ENCODE measurements around the gene TIMM10.
A peak's percentile ranks its signal among the peaks of the same experiment; 100 is the strongest.

The TIMM10 gene

GRCh38 chr11:57484141-57484710 lies 46.3 kb downstream of the TIMM10 start:
- H4K91ac ChIP-seq (ENCODE audit: low read length): no peak overlapping the region
- H3K79me1 ChIP-seq (replicated peaks; ENCODE audit: low read length, poor library complexity, severe bottlenecking): no peaks in the 10 kb centered on the region
- peaks cover 11% of the 10 kb centered on the region for H3K4me1 ChIP-seq (ENCODE audit: control insufficient read depth, insufficient read depth, low read depth, low read length)
- no peak overlapping the region for H3K27ac ChIP-seq (ENCODE audit: low read length, poor library complexity, severe bottlenecking)
- no peak overlapping the region for H3K23ac ChIP-seq (ENCODE audit: low read length in 2 of 2)
- H3K14ac ChIP-seq (ENCODE audit: low read length in 2 of 2): no peak overlapping the region
- no peak overlapping the region for H2BK15ac ChIP-seq (ENCODE audit: low read depth, poor library complexity, severe bottlenecking)
- H2BK120ac ChIP-seq (ENCODE audit: low read depth, low read length): no peak overlapping the region
- no peak overlapping the region for H3K9ac ChIP-seq (ENCODE audit: low read length)
- peaks cover 6 to 35% of the 10 kb centered on the region in 2 experiments for H3K36me3 ChIP-seq (ENCODE audit: control insufficient read depth in 1 of 2, insufficient read depth in 2 of 2, low read depth in 1 of 2, low read length in 2 of 2)
- no peak overlapping the region for H2AK5ac ChIP-seq (ENCODE audit: low read length, severe bottlenecking)
- no peak overlapping the region for H3K4ac ChIP-seq (ENCODE audit: low read depth in 1 of 2, low read length in 2 of 2)
- peaks cover 17 to 55% of the 10 kb centered on the region in 2 experiments for H3K27me3 ChIP-seq (ENCODE audit: control insufficient read depth in 1 of 2, insufficient read depth in 1 of 2, low read length in 2 of 2)
- no peak overlapping the region for H3K18ac ChIP-seq (ENCODE audit: low read depth in 1 of 2, low read length in 2 of 2)
- H3K9me3 ChIP-seq (ENCODE audit: control insufficient read depth, low read length): peaks cover 3% of the 10 kb centered on the region
- no peak overlapping the region for H2AFZ ChIP-seq (ENCODE audit: low read depth, low read length)
- WGBS: 93% methylated on average over 7 of the region's 7 CpGs
- H3K4me3 ChIP-seq (ENCODE audit: insufficient read depth in 1 of 2, low read depth in 1 of 2, low read length in 2 of 2): no peak overlapping the region
- H2BK12ac ChIP-seq (ENCODE audit: low read length in 2 of 2): no peak overlapping the region
- no peak overlapping the region for H4K8ac ChIP-seq (ENCODE audit: low read length)
- H3K4me2 ChIP-seq (ENCODE audit: low read length, poor library complexity, severe bottlenecking): no peak overlapping the region
- H2BK5ac ChIP-seq (ENCODE audit: low read depth, low read length, poor library complexity, severe bottlenecking): no peak overlapping the region
- DNase-seq: no peak

- Histone ChIP-seq H2BK15ac (ENCODE audit: low read depth, poor library complexity, severe bottlenecking) (no peak overlapping the region), H3K4ac (ENCODE audit: low read depth in 1 of 2, low read length in 2 of 2) (no peak overlapping the region), H2AFZ (ENCODE audit: low read depth, low read length) (no peak overlapping the region), H3K27me3 (ENCODE audit: control insufficient read depth in 1 of 2, insufficient read depth in 1 of 2, low read length in 2 of 2) (peaks cover 17 to 62% of the 10 kb centered on the region in 2 experiments), H3K27ac (ENCODE audit: low read length, poor library complexity, severe bottlenecking) (no peak overlapping the region), H4K8ac (ENCODE audit: low read length) (no peak overlapping the region), H3K9me3 (ENCODE audit: control insufficient read depth, low read length) (no peaks in the 10 kb centered on the region), H2BK5ac (ENCODE audit: low read depth, low read length, poor library complexity, severe bottlenecking) (no peak overlapping the region), H3K14ac (ENCODE audit: low read length in 2 of 2) (no peak overlapping the region), H3K79me1 (replicated peaks; ENCODE audit: low read length, poor library complexity, severe bottlenecking) (no peaks in the 10 kb centered on the region), H3K4me3 (ENCODE audit: insufficient read depth in 1 of 2, low read depth in 1 of 2, low read length in 2 of 2) (peak overlapping the region in 1 of 2 experiments; percentile 76), H2AK5ac (ENCODE audit: low read length, severe bottlenecking) (no peak overlapping the region), H3K9ac (ENCODE audit: low read length) (peak overlapping the region; percentile 75), H4K91ac (ENCODE audit: low read length) (no peak overlapping the region), H2BK120ac (ENCODE audit: low read depth, low read length) (no peak overlapping the region), H3K23ac (ENCODE audit: low read length in 2 of 2) (no peak overlapping the region), H3K36me3 (ENCODE audit: control insufficient read depth in 1 of 2, insufficient read depth in 2 of 2, low read depth in 1 of 2, low read length in 2 of 2) (peaks cover 6 to 28% of the 10 kb centered on the region in 2 experiments), H3K4me1 (ENCODE audit: control insufficient read depth, insufficient read depth, low read depth, low read length) (peaks cover 11% of the 10 kb centered on the region), H3K18ac (ENCODE audit: low read depth in 1 of 2, low read length in 2 of 2) (no peak overlapping the region), H3K4me2 (ENCODE audit: low read length, poor library complexity, severe bottlenecking) (no peak overlapping the region), H2BK12ac (ENCODE audit: low read length in 2 of 2) (no peak overlapping the region)
- 79% methylated on average over 2 of the region's 3 CpGs for WGBS
- DNase-seq: no peak
These were observed 47.0 kb downstream of the TIMM10 start for GRCh38 chr11:57483562-57483918.

GRCh38 chr11:57482782-57483561 lies 47.6 kb downstream of the TIMM10 start:
- peak; percentile 45 for DNase-seq
- Histone ChIP-seq H3K9me3 (ENCODE audit: control insufficient read depth, low read length) (no peaks in the 10 kb centered on the region), H3K4ac (ENCODE audit: low read depth in 1 of 2, low read length in 2 of 2) (no peak overlapping the region), H2BK5ac (ENCODE audit: low read depth, low read length, poor library complexity, severe bottlenecking) (no peak overlapping the region), H3K18ac (ENCODE audit: low read depth in 1 of 2, low read length in 2 of 2) (peak overlapping the region in 1 of 2 experiments; percentile 58), H4K91ac (ENCODE audit: low read length) (no peak overlapping the region), H3K4me1 (ENCODE audit: control insufficient read depth, insufficient read depth, low read depth, low read length) (peaks cover 11% of the 10 kb centered on the region), H2BK120ac (ENCODE audit: low read depth, low read length) (no peak overlapping the region), H3K4me2 (ENCODE audit: low read length, poor library complexity, severe bottlenecking) (peak overlapping the region; percentile 95), H3K79me1 (replicated peaks; ENCODE audit: low read length, poor library complexity, severe bottlenecking) (no peaks in the 10 kb centered on the region), H2AK5ac (ENCODE audit: low read length, severe bottlenecking) (no peak overlapping the region), H3K27ac (ENCODE audit: low read length, poor library complexity, severe bottlenecking) (no peak overlapping the region), H3K4me3 (ENCODE audit: insufficient read depth in 1 of 2, low read depth in 1 of 2, low read length in 2 of 2) (peak overlapping the region; percentile 28 to 76), H4K8ac (ENCODE audit: low read length) (no peak overlapping the region), H2BK15ac (ENCODE audit: low read depth, poor library complexity, severe bottlenecking) (no peak overlapping the region), H3K23ac (ENCODE audit: low read length in 2 of 2) (peak overlapping the region in 1 of 2 experiments; percentile 32), H3K27me3 (ENCODE audit: control insufficient read depth in 1 of 2, insufficient read depth in 1 of 2, low read length in 2 of 2) (peaks cover 20 to 67% of the 10 kb centered on the region in 2 experiments), H3K36me3 (ENCODE audit: control insufficient read depth in 1 of 2, insufficient read depth in 2 of 2, low read depth in 1 of 2, low read length in 2 of 2) (peaks cover 6 to 23% of the 10 kb centered on the region in 2 experiments), H2BK12ac (ENCODE audit: low read length in 2 of 2) (no peak overlapping the region), H3K9ac (ENCODE audit: low read length) (peak overlapping the region; percentile 75), H2AFZ (ENCODE audit: low read depth, low read length) (no peak overlapping the region), H3K14ac (ENCODE audit: low read length in 2 of 2) (no peak overlapping the region)
- 2% methylated on average over 47 of the region's 52 CpGs for WGBS

GRCh38 chr11:57481915-57482781 lies 48.4 kb downstream of the TIMM10 start:
- no peak overlapping the region for H3K14ac ChIP-seq (ENCODE audit: low read length in 2 of 2)

More at GRCh38 chr11:57481915-57482781, 48.4 kb downstream of the TIMM10 start:
- Histone ChIP-seq H3K27me3 (ENCODE audit: control insufficient read depth in 1 of 2, insufficient read depth in 1 of 2, low read length in 2 of 2) (peaks cover 27 to 75% of the 10 kb centered on the region in 2 experiments), H3K27ac (ENCODE audit: low read length, poor library complexity, severe bottlenecking) (no peak overlapping the region), H3K79me1 (replicated peaks; ENCODE audit: low read length, poor library complexity, severe bottlenecking) (no peaks in the 10 kb centered on the region), H2AK5ac (ENCODE audit: low read length, severe bottlenecking) (no peak overlapping the region), H3K36me3 (ENCODE audit: control insufficient read depth in 1 of 2, insufficient read depth in 2 of 2, low read depth in 1 of 2, low read length in 2 of 2) (peaks cover 6 to 15% of the 10 kb centered on the region in 2 experiments), H3K4me3 (ENCODE audit: insufficient read depth in 1 of 2, low read depth in 1 of 2, low read length in 2 of 2) (peak overlapping the region; percentile 33 to 76), H3K4me1 (ENCODE audit: control insufficient read depth, insufficient read depth, low read depth, low read length) (peaks cover 11% of the 10 kb centered on the region), H2BK12ac (ENCODE audit: low read length in 2 of 2) (no peak overlapping the region), H3K18ac (ENCODE audit: low read depth in 1 of 2, low read length in 2 of 2) (no peak overlapping the region), H3K4me2 (ENCODE audit: low read length, poor library complexity, severe bottlenecking) (peak overlapping the region; percentile 95), H3K9me3 (ENCODE audit: control insufficient read depth, low read length) (no peaks in the 10 kb centered on the region), H2BK5ac (ENCODE audit: low read depth, low read length, poor library complexity, severe bottlenecking) (no peak overlapping the region), H4K8ac (ENCODE audit: low read length) (no peak overlapping the region), H4K91ac (ENCODE audit: low read length) (no peak overlapping the region), H2BK15ac (ENCODE audit: low read depth, poor library complexity, severe bottlenecking) (no peak overlapping the region), H3K23ac (ENCODE audit: low read length in 2 of 2) (no peak overlapping the region), H3K9ac (ENCODE audit: low read length) (peak overlapping the region; percentile 75), H2AFZ (ENCODE audit: low read depth, low read length) (no peak overlapping the region), H3K4ac (ENCODE audit: low read depth in 1 of 2, low read length in 2 of 2) (no peak overlapping the region), H2BK120ac (ENCODE audit: low read depth, low read length) (no peak overlapping the region)
- DNase-seq: no peak
- WGBS: 7% methylated on average over 31 of the region's 44 CpGs

Data from mesenchymal stem cell (in vitro differentiated cells and primary cell).